NCI-H2107 (cell line): ENCODE measurements around the gene ENPP1.

ENCODE experiments used
- DNase-seq: peaks from one replicate; lab custom pipeline; 2025; lab: John Stamatoyannopoulos, UW

Gene ENPP1

DNA sequence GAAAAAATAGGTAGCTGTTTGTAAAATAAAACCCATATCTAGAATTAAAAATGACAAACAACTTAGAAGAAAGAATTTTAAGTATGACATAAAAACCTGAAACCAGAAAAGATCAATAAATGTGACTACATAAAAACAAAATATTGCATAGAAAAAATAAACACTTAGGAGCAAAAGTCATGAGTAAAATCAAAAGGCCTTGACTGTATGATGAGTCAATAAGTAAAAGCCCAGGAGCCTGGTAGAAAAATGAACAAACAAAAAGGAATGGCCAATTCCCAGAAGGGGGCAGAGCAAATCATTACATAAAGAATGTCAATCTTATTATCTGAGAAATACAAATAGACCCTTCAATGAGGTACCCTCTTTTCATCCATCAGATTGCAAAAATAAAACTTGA is 20.7 kb upstream of the ENPP1 start:
- no peak for DNase-seq

DNA sequence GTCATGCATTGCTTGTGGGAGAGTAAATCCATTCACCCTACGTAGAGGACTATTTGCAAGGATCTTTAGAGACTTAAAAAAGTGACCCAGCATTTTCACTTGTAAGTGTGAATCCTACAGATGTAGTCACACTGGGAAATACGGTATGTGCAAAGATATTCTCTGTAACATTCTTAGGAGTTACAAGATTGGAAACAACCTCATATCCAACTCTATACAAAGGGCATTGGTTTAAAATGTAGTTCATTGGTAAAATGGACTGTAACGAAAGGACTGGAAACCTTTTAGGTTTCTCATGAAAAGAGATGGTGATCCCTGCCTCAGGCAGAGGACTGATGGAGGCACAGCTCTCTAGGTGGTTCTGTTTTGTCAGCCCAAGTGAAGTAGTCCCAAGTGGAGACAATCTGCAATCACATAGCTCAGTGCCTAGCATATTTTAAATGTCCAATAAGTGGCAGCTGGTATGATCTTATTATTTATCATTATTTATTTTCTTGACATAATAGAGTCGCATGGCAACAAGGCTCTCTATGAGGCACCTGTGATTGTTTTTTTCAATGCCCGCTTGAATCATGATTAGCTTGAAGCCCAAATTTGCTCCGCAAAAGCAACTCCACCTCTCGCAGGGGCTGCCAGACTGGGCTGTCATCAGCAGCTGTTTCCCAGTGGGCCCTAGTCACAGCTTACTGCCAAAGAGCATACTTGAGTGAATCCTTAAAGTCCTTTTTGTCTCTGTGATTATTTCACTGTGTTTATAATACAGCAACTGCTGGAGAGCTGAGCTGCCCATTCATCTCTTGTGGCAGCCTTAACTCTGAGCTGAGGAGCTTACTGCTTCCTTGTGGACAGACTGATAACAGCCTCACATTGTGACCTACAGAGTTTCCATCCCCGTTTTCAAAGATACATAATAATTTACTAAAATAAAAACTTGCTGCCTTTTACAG is 19.8 kb upstream of the ENPP1 start:
- DNase-seq = no peak

DNA sequence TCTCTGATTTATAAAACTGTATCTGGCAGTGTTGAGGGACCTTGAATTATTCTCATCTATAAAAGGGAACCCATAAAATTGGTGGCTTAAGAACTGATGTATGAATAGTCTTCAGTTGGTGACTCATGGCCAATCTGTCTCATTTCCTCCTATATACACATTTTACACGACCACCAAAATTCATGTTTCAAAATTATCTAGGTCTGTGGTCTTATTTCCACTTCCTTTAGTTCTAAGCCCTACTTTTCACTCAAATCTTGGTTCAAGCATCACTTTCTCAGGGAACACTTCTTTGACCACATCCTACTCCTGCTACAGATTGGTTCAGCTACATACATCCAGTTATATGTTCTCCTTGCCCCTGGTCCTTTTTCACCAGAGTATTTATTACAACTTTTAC is 18.6 kb upstream of the ENPP1 start:
- DNase-seq = no peak

DNA sequence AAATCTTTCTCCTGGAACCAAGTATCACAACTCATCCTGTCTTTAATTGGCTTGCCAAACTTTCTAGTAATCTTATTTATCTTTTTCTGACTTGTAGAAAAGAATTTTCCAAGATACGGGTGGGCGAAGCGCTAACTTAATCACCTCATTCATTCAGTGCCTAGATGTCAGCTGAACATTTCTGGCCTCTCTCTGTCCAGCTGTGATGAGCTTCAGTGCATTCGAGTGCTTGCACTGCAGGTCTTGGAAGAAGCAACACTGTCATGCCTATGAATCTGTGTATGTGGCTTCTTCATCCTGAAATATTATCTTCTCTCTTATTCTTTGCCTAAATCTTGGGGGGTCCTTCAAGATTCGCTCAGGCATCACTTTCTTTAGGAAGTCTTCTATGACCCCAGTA is 16.3 kb upstream of the ENPP1 start:
- no peak for DNase-seq

DNA sequence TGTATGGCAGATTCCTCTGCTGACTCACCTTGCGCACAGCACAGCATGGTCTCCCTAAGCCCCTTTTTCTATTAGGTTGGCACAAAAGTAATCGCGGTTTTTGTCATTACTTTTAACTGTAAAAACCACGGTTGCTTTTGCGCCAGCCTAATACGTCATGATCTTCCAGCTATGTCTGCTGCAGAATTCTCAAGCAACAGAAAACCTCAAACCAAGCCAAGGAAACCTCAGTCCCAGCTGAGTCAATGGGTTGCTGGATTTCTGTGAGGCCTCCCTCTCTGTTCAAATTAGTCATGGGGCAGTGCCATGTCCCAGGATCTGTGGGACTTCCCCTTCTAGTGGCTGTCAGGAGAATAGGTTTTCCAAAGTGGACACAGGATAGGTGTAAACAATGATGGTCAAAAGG is 15.7 kb upstream of the ENPP1 start:
- no peak for DNase-seq

DNA sequence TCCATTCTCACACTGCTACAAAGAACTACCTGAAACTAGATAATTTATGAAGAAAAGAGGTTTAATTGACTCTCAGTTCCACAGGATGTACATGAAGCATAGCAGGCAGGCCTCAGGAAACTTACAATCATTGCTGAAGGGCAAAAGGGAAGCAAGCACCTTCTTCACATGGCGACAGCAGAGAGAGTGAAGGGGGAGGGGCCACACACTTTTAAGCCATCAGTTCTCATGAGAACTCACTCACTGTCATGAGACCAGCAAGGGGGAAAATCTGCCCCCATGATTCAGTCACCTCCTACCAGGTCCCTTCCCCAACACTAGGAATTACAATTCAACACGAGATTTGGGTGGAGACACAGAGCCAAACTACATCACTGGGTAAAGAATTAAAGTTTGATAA is 12.5 kb upstream of the ENPP1 start:
- no peak for DNase-seq

DNA sequence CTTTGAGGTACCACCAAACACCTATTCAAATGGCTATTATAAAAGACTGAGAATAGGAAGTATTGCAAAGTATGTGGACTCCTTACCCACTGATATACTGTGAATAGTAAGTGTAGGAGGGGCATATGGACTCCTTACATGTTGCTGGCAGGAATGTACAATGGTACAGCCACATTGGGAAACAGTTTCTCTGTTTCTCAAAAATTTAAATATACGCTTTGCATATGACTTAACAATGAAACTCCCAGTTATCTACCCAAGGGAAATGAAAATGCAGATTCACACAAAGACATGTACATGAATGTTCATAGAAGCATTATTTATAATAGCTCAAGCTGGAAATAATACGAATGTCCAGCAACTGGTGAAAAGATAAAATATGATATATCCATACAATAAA is 5.5 kb upstream of the ENPP1 start:
- no peak for DNase-seq

DNA sequence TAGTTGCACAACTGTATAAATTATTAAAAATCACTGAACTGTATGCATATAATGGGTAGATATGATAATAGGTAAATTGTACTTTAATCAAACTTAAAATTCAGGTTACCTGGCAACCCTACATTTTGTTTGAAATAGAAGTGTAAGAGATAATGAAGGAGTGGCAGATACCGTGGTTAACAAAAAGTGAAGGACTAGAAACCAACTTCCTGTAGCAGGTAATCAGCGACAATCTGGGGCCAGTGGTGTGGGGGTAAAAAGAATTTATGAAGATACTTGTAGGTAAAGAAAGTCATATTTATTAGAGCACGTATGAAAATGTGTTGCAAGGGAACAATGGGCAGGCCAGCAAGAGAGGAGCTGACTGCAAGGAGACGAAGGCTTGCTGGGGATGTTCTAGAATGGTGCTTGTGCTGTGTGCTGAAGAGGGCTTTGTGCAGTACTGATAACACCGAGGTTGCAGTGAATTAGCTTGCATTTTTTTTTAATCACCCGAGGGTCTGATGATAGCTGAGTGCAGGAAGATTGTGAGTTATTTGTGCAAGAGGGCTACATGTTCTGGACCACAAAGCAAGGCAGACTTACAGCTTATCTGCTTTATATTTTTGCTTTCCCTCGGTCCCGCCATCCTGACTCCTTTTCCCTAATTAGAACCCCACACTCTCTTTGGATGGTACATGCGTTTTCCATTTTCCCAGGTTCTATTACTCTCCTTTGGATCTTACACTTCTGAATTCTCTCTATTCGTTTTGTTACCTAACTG is 4.6 kb upstream of the ENPP1 start:
- no peak for DNase-seq

DNA sequence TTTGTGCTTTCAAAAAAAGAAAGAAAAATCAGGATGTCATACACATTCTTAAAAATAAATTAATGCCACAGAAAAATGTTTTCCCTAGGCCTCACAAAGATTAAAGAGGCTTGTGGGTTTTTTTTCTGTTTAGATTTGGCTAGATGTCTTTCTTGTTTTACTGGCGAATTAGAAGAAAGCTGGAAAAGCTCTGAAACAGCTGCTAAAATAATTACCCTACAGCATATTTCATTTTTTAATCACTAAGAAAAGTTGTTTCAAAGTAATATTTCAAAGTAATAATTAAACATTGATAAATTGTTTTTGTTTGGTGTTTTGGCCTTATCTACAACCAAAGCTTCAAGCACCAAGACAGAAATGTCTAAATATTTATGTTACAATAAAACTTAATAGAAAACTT is 3.7 kb upstream of the ENPP1 start:
- DNase-seq = no peak

DNA sequence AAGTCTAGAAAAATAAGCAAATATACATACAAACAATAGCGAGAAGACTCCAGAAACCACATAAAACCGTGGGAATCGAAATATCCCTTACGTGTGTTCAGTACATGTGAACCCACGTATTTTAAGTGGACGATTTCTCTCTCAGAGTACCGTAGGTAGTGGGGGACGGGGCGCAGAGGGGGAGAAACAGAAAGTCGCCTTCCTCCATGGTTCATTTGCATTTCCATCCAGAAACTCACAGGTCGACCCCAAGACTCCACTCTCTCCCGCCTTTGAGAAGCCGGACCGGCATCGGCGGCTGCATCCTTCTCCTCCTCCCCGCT is 538 bp upstream of the ENPP1 start:
- DNase-seq = no peak

DNA sequence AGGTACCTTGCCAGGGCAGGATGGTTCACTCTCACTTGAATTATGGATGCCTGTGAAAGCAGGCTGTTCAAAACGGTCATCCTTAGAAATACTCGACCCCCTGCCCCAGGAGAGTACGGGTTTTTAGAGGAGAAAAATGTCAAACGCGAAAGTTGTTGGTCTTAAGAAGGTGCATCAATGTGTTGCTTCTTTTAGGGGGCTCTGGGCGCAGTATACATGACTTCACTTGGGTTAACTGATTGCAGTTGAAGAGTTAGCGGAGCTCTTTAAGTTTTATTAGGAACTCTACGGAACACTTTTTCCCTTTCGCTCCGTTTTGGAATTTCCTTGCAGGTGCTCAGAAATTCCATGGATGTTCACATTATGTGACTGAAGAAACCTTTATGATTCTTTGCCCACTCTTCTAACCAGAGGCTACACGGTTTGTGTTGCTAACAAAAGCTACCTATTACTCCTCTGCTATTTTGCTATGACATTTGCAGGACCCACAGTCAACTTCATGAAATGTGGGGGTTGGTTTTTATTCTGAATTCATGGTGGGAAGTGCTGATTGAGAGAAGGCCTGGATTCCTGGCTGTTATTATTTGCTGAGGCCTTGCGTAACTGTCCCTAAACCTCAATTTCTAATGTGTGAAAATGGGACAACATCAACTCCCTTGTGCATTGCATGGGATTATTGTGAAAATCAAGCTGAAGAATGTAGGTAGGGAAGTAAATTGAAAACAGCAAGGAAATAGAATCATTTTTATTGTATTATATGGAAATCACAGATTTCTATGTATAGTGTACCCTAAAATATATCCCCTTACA is 845 bp downstream of the ENPP1 start:
- DNase-seq = no peak

DNA sequence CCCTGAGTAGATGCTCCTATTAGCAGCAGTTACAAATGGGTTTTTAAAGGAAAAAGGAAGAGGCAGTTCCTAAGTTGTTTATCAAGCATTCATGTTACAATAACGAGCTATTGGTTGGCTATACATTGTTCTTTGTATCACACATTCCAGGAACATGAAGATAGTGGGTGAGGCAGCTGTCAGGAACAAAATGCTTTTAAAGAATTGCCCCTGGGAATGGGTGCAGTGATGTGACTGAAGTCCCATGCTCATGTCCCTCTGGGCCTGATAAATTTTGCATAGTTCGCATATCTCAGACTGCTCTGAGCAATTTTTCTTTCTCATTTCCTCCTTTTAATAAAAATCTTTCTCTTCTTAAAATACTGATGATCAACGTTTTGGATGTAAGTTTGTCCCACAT is 3.7 kb downstream of the ENPP1 start:
- no peak for DNase-seq

DNA sequence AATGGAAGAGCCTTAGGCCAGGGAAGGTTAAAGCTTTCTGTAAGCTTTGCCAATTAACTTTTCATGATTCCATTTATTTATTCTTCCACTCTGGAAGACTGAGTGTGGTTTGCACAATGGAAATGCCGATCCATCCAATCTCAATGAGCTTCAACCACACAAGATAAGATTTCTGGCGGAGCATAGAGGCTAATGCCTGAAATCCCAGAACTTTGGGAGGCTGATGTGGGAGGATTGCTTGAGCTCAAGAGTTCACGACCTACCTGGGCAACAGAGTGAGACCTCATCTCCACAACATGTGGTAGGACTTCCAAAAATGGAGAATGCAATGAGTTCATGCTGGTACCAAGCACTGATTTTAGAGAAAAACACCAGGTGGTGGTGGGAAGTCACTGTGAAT is 6.2 kb downstream of the ENPP1 start:
- DNase-seq = no peak

DNA sequence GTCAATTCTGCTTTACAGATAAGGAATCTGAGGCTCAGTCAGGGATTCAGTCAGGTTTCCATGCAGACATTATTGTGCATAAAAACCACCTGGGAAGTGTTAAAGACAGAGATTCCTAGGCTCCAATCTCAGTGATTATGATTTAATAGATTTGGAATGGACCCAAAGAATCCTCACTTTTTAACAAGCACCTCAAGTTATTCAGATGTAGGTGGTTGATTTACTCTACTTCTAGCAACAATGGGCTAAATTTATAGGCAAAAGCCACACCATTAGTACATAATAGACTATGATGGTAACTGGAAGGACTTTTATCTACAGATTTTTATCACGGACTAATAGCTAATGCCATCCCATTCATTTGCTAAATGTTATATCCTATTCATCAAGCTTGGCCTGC is 9.0 kb downstream of the ENPP1 start:
- no peak for DNase-seq

DNA sequence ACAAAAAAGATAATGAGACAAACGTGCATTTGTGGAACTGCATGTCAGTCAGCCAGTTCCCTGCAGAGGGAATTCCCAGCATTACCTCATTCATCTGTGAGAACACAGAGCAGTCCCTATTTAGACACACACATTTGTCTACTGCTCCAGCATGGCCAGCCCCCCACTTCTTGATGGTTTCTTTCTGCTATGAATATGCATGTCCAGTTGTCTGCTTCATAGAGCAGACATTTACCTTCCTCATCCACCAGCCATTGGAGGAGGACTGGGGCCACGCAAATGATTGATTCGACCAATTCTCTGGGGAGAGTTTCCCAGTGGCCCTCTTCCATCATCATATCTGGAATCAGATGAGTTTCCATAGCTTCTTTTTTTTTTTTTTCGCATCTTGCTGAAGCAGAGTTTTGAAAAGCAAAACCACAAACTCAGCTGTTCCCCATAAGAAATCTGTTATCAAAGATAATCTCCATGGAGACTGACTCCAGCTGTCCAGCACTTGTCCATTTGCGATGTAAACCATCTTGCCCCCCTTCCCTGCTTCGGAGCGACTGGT is 11.8 kb downstream of the ENPP1 start:
- no peak for DNase-seq

DNA sequence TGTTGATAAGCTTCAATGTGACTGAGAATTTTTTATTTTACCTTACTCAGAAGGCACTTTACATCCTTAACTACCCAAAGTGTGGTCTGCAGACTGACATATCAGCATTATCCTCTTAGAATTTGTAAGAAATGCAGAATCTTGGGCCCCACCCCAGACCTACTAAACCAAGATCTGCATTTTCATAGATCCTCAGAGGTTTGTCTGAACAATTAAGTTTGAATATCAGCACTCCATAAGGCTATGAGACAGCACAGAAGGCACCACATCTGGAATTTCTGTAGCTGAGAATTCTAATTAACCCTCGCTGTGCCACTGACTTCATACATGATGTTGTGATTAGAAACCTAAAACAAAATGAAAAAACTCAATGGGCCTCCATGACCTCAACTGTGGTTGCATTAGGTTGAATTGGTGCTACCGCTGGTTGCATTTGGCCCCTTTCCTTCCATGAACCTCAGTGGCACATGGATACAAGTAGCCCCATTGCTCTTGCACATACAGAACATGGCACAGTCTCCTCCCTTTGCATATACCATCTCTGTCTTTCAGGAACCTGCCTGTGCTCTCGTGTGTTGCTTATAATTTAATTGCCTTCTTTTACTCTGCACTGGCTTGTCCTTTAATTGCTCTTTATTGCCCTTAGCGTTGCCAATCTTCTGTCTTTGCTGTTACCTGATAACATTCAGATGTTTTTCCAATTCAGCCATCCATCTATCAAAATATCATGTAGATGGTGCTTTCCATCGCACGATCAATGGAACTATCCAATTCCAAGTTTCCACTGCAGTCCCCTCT is 13.4 kb downstream of the ENPP1 start:
- no peak for DNase-seq

DNA sequence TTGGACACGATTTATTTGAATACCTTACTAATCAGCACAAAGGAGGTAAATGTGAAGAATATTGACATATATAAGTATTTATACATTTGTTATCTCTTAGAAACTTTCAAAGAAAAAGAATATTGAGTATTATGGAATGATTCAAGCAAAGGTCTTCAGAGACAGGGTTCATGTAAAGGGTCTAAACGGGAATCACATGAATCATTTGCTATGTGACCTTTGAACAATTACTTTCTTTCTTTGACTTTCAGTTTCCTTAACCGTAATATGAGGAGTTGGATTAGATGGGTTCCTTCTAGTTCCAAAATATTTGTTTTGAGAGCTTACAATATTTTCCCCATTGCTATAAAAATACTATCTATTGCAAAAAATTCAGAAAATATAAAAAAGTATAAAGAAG is 14.3 kb downstream of the ENPP1 start:
- DNase-seq = no peak

DNA sequence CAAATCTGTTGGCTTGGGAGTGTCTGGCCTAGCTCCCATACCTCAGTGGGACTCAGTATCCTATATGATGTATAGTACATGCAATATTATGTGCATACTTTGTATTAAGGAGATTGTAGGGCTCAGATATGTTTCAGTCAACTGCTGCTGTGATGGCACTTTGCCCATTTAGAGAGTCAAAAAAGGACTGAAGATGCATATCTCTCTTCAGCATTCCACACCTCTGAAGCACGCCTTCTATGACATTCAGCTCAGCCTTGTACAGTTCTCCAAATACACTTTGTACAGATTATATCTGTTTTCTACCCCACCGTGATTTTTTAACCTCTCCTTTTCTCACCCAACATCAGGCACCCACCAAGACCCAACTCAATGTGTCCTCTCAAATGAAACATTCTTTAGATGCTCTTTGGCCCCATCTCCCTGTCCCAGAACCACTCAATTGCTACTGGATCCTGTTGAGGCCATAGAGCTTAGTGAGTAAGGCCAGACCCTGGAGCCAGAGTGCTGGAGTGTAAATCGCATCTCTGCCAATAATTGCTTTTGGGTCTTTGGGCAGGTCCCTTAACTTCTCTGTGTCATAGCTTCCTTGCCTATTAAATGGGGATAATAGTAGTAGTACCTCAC is 15.6 kb downstream of the ENPP1 start:
- no peak for DNase-seq

DNA sequence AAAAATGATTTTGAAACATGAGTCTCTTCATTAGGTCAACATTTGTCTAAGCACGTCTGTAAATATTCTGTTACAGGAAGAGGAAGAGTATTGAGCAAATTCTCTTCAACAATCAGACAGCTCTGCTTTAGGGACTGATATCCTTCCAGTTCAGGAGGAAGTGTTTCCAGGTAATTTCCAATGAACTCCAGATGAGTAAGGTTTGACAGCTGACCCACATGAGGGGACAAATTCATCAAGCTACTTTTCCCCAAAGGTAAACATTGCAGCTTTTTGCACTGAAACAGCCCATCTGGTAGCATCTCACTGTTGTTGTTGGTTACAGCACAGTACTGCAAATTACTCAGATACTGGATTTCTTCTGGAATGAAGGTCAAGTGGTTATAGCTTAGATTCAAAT is 18.1 kb downstream of the ENPP1 start:
- no peak for DNase-seq

DNA sequence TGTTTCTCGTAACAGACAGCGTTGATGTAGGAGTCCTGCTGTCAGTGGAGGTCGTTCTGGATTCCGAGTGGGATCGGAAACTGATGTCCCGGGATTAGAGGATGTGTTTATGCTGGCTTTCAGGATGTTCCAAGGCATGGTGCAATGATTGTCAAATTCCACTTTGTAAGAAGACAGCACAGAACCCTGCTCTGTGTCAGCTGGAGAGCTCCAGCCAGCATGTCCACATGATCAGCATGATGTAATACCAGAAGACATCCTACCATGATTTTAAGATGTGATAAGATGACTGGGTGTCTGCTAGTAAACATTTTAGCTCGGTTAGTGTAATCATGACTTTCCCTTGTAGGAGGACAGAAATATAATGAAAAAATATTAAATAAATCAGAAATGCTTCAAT is 20.3 kb downstream of the ENPP1 start:
- DNase-seq = no peak

DNA sequence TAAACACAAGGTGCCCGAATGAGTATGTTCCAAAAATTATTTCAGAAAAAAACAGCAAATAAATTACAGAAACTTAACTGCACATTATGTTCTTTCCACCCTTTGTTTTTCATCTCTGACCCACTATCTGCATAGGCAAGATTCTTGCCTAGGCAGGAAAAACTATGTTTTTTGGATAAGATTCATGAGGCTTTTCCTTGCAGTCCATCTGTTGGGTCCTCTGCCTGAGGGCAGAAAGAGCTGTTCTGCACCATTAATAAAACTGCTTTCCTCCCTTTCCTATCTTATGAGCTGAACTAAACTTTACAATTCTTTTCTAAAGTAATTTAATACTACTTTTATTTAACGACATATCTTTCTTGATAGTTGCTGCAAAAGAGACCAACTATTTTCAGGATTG is 21.1 kb downstream of the ENPP1 start:
- no peak for DNase-seq
